T-helper 9 cell (primary cell): ENCODE results near the gene CARMIL1.
"Not testable (repeated sequence)": the region's sequence is repeated elsewhere in the genome, so short reads cannot be mapped to it uniquely, and the experiment has no call there.

Experiments used
- DNase-seq: peaks from one replicate; pipeline ENCODE4 v3.0.0-alpha.2; 2020

The CARMIL1 gene

DNA sequence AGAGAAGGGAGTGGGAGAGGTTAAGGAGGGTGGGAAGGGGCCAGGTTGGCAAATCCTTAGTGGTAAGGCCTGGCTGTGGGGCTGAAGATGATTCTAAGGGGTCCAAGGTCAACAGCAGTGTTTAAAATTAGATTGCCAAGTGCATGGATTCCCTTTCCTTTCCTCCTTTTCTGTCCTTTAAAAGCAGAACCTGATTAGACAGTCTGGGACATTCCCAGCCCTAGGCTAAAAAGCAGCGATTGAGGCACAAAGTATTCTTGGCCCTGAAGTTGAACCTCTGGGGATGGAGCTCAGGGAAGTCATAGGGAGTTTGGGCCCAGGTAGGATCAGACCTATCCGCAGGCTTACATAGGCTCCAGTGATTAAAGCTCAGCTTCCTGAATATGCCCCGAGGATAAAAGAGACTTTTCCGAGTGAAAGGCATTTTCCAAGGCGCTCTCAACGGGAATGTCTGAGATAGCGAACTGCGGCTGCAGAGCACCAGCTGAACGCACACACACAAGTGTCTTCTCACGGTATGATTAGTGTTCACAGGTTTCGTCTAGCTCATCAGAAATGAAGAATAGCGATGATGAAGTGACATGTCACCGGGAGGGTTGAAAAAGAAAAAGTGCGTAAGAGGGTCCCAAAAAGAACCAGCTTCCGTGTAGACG, 787 bp upstream of the CARMIL1 start:
- DNase-seq = no peak

DNA sequence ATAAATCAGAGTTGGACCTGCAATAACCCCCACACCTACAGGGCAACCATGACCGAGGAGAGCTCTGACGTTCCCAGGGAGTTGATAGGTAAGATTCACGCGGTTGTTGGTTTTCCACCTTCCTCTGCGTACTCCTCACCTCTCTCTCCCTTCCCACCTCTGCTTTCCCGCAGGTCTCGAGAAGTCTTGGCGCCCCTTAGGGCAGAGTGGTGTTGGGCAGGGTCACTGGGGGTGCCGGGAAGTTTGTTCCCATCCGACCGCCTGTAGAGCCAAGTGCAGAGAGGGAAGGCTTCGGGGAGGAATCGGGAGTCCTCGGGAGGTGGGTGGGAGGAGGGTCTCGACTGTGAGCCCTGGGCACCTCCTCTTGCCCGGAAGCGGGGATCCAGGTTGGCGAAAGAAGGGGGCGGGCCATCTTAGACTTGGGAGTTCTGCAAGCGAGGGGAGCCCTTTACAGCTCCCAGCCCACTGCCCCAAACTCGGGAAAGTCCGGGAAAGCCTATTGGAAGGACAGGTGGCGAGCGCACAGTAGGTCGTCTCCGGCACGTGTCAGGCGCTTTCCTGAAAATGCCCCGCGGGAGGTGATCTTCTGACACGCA, 672 bp downstream of the CARMIL1 start:
- DNase-seq = no peak

DNA sequence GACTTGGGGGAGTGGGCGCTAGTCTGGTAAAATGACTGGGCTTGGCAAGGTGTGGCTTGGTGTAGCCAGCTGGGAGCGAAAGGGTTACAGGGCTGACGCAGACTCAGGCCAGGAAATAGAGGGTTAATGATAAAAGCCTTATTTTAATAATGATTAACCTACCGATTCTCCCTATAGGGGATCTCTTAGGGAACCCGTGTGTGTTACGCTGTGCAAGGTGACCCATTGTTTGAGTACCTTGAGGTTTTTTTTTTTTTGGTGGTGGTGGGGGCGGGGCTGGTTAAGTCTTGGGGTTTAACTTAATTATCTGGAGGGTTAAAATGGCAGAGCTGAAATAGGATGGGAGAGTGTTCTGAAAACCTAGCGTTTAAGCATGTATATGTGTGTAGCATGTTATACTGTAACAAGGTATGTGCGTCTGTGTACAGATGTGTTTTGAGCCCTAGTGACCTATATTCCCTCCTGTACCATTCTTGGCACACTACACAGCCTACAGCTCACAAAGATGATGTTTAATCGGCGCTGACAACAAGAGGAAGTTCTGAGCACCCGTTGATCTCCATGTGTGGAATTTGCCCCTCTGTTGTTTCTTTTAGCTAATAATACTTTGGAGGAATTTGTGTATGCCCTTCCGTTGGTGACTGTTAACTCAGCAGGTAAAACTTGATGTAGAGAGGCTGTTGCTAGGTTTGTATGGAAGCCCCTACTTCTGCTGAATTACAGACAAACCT, 1.3 kb downstream of the CARMIL1 start:
- DNase-seq = no peak

DNA sequence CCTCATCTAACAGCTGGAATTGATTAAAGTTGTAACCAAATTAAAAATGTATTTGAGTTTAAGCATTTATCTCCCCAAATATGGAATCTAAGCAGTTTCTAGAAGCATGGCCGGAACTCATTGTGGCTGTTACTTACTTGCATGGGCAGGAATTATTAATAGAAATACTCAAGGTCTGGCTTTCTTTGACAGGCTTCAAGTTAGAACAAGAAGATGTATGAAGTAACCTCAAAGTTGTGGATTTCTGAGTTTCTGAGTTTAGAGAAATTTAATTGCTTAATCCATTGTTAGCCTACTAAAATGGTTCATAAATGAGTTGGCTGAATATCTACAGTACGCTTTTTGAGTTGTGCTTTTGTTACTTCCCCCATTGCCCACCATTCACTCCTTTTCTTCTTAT, 7.7 kb downstream of the CARMIL1 start:
- no peak for DNase-seq

DNA sequence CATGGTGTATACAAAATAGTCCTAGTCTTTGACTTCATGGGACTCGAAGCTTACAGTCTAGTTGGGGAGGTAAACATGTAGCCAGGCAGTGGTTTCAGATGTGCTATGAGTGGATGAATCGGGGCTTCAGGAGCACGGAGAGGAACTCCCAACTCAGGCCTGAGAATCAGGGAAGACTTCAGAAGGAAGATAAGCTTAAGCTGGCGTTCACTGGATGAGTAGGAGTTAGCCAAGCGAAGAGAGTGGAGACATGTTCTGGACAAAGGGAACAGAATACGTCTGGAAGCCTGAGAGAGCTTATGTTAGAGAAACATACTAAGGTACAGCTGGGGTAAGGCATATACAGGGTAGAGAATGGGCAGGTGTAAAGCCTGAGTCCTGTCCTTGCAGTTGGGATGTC, 8.8 kb downstream of the CARMIL1 start:
- DNase-seq = no peak

DNA sequence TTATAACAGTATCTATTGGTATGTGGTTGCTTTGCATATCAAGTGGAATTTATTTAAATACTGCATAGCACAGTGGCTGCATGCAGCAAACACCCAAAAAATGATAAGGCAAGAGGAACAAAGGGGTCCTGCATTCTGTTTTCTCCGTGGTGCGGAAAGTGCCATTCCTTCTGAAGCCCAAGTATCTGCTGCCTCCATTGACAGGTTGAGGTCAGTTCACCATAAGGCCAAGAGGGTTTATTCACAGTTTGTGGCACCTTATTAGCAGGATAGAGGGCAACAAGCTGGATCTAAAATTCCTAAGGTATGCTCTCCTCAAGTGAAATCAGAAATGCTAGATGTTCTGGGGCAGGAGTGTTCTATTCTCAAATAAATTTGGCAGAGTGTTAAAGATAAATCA, 9.3 kb downstream of the CARMIL1 start:
- no peak for DNase-seq

DNA sequence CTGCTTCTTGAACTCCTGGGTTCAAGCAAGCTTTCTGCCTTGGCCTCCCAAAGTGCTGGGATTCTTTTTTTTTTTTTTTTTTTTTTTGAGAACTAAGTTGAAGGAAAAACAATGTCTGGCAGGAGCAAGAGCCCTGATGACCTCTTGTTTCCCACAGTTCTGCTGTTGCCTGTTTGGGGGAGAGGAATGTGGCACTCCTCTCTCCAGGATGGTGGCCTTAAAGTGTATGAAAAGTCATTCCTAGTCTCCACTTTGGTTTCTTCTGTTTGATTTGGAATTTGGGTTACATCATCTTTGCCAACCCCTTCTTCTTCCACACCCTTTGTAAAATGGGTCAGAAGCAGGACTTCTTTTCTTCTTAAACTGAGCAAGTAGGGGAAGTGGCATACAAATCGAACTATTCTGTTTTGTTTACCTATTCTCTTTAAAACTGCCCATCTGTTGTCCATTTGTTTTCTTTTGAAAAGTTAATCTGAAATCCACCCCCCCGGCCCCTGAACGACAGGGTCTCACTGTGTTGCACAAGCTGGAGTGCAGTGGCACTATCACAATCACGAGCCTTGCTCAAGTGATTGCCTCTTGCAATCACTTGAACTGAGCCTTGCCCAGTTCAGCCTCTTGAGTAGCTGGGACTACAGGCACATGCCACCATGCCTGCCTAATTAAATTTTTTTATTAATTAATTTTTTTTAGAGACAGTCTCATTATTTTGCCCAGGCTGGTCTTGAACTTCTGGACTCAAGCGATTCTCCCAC, 11.3 kb downstream of the CARMIL1 start:
- no peak for DNase-seq

DNA sequence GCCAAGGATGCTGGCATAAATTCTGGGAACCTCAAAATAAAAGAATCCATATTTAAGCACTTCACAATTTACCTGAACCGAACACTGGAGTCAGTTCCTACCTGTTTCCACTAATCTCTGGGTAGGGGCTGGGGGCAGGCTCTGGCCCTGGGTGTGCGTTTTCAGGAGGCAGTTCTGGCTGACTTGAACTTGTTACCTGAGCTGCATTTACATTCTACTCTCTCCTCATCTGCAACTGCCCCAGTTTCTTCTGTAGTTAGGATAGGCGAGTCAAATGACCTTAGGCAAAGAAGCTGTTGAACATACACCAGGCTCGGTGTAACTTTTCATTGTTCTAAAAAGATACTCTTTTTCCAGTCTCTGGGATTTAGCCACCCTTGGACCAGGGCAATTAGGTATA, 13.2 kb downstream of the CARMIL1 start:
- DNase-seq = no peak

DNA sequence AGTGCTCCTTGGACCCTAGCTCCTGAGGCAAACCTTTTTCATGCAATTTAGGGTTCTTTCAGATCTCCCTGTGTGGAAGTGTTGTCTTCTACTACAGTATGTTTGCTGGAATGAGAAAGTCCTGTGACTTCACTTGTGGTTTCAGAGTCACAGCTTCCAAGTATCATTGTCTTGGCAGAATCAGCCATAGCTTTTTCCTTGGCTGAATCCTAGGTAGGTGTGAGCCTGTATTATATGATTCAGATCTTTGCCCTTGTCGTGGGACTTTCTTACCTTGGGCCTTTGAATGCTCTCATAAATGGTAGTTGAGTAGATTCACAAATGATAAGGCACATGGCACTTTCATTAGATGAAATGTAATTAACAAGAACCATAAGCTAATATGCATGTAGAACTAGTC, 16.5 kb downstream of the CARMIL1 start:
- no peak for DNase-seq

DNA sequence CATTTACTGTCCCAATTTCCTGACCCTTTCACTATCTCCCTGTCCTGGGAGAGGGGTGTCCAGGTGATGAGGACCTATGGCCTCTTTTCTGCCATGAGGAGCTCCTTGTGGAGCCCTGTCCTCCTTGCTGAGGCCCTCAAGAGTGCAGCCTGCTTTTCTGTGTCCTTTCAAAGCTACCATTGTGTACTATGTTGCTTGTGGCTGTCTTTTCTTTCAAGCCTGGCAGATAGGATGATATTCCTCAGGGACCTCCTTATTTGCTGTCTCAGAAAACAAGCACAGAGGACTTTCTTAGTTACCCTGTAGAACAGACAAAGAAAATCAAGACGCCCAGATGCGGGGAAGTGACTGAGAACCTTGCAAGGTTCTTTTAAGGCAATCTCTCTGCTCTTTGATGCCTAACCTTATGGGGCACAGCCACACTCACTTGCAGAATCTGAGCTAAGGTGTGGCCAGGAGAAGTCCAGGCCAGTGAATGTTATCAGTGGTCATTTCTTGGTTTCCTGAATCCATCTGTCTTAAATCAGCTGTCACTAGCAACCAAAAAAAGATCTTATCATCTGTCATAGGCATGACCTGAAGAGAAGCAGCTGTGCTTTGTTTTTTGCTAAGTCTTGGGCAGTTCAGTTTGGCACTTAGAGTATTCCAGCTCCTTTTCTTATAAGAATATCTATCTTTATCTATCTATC, 17.2 kb downstream of the CARMIL1 start:
- DNase-seq = no peak

DNA sequence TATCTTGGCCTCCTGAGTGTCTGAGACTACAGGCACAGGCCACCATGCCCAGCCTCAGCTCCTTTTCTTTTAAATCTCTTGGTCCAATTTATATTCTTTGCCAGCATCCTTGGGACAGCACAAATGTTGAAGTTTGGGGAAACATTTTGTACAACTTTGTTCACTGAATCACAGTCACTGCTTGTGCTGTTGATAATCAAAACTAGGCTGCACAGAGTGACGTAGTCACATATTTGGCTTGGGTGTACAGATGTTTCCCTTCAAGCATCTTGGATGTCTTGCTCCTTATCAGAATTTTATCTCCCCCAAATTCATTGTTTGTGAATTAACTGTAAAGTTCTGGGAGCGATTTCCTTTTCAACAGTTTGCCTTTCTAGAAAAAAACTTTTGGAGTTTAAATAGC, 17.9 kb downstream of the CARMIL1 start:
- DNase-seq = no peak

DNA sequence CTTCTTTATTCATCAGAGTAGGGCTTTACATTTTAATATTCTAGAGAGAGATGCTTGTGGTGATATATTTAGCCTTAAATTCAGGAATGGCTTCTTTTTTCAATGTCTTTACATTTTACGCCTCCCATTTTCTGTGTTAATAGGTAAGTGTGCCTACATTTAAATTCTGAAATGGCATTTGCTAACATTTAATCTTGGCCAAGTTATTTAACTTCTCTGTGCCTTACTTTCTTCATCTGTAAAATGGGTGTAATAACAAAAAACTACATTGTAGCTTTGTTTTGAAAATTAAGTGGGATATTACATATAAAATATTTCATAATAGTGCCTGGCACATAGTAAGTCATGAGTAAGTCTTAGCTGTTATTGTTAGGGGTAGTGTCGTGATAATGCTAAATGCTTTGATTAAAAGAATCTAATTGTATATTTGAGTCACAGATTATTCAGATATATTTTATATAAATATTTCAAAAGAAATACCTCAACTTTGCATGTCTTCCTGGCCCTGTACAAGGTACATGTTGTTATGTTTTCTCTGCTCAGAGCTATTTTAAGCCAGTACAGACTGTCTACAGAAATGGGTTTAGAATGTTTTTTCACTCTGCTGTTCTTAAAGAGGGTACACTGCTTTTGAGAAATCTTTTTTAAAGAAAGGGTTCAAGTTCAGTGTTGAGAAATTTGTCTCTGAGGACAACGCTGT, 18.8 kb downstream of the CARMIL1 start:
- DNase-seq = no peak

DNA sequence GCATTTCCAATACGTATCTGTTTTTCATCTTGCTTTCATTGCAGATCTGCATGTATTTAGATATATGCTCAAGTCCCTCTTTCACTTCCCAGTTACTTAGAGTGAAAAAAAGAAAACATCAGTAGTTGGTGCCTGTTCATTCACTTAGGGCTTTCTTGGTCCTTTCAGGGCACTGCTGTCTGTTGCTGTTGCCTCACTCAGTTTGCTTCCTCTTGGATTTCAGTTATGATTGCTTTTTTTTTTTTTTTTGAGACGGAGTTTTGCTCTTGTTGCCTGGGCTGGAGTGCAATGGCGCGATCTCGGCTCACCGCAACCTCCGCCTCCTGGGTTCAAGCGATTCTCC, 19.3 kb downstream of the CARMIL1 start:
- not testable (repeated sequence) for DNase-seq

DNA sequence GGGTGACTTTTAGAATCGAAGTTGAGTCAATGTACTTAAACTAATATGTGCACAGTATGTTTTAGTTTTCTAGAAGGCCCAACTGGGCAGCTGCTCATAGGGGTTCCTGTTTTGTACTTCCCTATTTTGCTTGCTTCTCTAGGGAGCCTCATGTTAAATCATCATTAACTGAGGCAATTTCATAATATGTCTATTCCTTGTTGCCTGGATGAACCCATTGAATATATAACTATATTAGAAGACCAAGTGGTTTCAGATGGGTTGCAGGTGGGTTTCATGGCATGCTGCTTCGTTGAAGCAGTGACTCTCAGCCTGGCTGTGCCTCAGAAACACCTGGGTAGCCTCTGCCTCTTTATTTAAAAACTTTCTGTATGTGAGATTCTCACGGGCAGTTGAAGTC, 22.2 kb downstream of the CARMIL1 start:
- no peak for DNase-seq

DNA sequence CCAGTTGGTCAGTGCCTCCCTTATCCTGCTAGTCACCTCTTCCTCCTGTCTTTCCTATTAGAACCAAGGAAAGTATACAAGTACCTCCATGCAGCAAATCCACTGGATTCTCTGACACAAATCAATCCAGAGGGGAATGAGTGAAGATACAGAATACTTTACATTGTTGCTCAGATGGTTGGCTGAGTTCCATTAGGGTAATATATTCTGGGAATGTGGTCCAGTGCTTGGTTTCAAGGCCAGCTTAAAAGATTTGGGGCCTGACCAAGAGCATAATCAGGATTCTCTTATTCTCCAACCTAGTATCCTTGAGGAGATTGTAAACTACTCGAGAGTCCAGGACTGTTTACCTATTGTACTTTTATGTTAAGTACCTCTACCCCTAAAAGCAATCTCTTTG, 23.0 kb downstream of the CARMIL1 start:
- no peak for DNase-seq

DNA sequence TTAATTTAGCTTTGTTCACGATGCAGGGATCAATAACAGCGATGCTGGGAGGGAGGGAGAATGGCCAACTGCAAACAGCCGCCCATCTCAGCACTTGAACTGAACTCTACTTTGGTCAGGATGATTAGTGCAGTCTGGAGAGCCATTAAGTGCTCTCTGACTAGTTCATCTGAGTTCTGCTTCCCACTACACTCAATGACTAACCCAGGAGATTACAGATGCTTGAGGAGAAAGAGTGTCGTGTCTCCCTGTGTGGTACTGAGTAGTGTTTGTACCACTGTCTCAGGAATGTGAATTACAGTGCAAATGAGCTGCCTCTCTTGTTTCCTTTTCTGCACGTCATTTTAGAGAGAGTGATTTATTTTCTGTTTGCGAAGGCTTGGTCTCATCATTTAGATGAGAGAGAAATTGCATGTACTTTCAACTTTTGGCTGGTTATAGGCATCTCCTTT, 23.5 kb downstream of the CARMIL1 start:
- no peak for DNase-seq

DNA sequence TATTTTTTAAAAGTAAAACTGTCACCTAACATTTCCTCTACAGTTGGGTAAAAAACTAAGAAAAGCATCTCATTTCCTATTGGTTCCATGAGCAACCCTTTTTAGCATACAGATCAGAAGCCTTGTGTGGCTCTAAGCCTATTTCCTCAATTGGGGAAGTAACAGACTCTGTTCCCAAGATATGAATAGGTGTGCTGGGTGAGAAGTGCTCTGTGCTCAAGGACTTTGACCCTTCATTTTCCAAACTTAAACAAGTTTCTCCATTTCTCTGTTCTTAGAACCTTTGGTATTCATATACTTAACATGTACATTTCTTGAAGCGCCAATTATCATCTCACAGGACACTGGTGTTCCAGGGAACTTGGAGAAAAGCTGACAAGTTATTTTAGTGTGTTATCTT, 24.1 kb downstream of the CARMIL1 start:
- DNase-seq = no peak

DNA sequence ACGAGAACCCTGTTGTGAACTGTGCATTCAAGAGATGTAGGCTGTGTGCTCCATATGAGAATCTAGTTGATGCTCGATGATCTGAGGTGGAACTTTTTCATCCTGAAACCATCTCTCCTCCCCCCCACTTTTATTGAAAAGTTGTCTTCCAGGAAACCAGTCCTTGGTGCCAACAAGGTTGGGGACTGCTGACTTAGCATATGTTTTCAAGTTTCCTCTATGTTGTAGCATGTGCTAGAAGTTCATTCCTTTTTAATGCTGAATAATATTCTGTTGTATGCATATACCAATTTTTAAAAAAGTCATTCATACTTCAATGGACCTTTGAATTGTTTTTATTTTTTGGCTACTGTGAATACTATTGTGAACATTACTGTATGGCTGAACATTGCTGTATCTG, 27.2 kb downstream of the CARMIL1 start:
- DNase-seq = no peak

DNA sequence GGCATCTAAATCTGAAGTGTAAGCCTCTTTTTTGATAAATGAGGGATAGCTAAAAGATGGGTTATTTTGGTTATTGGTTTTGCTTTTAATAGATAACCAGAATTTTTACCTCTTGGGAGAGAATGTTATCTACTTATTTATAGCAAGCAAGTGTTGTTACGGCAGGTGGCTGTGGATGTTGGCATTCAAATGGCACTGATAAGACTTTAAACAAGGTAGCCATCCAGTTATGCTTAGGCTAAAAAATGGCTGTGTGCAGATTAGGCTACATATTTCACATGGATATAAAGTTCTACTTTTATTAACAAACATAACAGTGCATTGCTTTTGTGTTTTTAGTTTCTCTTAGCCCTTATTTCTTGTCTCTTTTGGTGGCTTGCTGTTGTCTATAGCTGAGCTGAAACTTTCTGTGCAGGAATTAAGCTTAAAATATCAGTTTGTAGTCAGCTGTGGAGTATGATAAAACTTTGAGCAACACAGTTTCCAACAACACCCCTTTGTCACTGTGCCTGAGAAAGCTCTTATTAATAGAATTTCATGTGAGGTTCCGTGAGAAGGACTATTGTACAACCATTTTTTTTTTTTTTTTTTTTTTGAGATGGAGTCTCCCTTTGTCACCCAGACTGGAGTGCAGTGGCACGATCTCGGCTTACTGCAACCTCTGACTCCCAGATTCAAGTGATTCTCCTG, 28.8 kb downstream of the CARMIL1 start:
- no peak for DNase-seq

DNA sequence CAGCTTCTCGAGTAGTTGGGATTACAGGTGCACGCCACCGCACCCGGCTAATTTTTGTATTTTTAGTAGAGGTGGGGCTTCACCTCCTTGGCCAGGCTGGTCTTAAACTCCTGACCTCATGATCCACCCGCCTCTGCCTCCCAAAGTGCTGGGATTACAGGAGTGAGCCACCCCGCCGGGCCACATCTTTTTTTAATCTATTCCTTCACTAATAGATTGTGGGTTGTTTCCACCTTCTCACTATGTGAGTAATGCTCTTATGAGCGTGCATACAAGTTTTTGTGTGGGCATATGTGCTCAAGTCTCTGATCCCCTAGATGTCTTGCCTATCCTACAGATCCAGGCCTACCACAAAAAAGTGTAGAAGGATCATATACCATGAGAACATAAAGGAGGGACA, 30.7 kb downstream of the CARMIL1 start:
- no peak for DNase-seq

DNA sequence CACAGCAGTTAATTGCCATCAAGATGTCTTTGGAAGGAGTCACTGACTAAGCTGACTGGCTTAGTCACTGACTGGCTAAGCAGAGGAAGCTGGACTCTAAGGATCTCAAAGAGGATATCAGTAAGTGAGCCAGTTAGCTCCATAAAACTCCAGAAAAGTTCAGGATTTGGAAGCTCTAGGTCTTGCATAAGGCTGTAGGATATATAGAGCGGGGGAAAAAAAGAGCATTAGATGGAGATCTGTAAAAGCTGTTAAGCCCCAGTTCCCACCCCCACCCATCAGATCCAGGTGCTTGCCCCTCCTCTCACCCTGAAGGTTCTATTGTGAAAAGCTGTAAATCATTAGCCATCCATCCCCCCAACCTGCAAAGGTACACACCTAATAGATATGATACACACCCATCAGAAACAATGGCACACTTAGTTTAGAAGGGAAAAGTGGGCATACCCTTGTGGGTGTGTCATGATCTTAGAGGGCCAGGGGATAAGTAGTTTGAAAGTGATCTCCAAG, 32.2 kb downstream of the CARMIL1 start:
- DNase-seq = no peak
